ENCODE data around the gene HK1.

HK1 gene

GRCh38 chr10:69338547-69339450 lies 60.5 kb downstream of the HK1 start:
- H3K4me3 ChIP-seq (ENCODE audit: low read length): no peak overlapping the region
- no peak for DNase-seq (ENCODE audit: low read depth)
- TF ChIP-seq CTCF (conservative IDR thresholded peaks at IDR 0.05; ENCODE audit: low read depth, low read length): no peak

GRCh38 chr10:69340695-69341094 lies 62.4 kb downstream of the HK1 start:
- H3K4me3 ChIP-seq (ENCODE audit: low read length): no peak overlapping the region

GRCh38 chr10:69343905-69344304 lies 65.6 kb downstream of the HK1 start:
- H3K4me3 ChIP-seq (ENCODE audit: low read length): no peak overlapping the region
- no peak for DNase-seq (ENCODE audit: low read depth)
- no peak for TF ChIP-seq CTCF (conservative IDR thresholded peaks at IDR 0.05; ENCODE audit: low read depth, low read length)

More at GRCh38 chr10:69340695-69341094, 62.4 kb downstream of the HK1 start:
- DNase-seq (ENCODE audit: low read depth): no peak
- no peak for TF ChIP-seq CTCF (conservative IDR thresholded peaks at IDR 0.05; ENCODE audit: low read depth, low read length)

- H3K4me3 ChIP-seq (ENCODE audit: low read length): no peak overlapping the region
- no peak for DNase-seq (ENCODE audit: low read depth)
- no peak for TF ChIP-seq CTCF (conservative IDR thresholded peaks at IDR 0.05; ENCODE audit: low read depth, low read length)
Measured at GRCh38 chr10:69344591-69345252, 66.4 kb downstream of the HK1 start.

GRCh38 chr10:69345402-69345801 lies 67.1 kb downstream of the HK1 start:
- DNase-seq (ENCODE audit: low read depth): no peak
- no peak for TF ChIP-seq CTCF (conservative IDR thresholded peaks at IDR 0.05; ENCODE audit: low read depth, low read length)
- no peak overlapping the region for H3K4me3 ChIP-seq (ENCODE audit: low read length)

- peak; percentile 60 for DNase-seq (ENCODE audit: low read depth)
- H3K4me3 ChIP-seq (ENCODE audit: low read length): no peak overlapping the region
- no peak for TF ChIP-seq CTCF (conservative IDR thresholded peaks at IDR 0.05; ENCODE audit: low read depth, low read length)
Measured at GRCh38 chr10:69345890-69346474, 67.7 kb downstream of the HK1 start.
